Muscle of arm (tissue), 14 donors: ENCODE results near the gene METRNL. TPM values are rescaled to one million over a fixed set of nuclear protein-coding genes. Genes with fewer than 3 reads are reported as not detected.
"Not testable (repeated sequence)": the region's sequence is repeated elsewhere in the genome, so short reads cannot be mapped to it uniquely, and the experiment has no call there.

Source experiments
- DNase-seq: peaks from one replicate; pipeline ENCODE4 v3.0.0-alpha.2; 2013
- long read RNA-seq, 11 donors: transcript quantifications; one replicate each; lab custom pipeline, GENCODE V29; 2026
- polyA plus RNA-seq, 12 donors: library from polyadenylated mRNA; unstranded; fragments of 120-200 nt; gene quantifications; one replicate each; pipeline ENCODE4 v1.2.1, GENCODE V29; 2013; ENCODE audit not compliant: insufficient read length in 12 of 12

The METRNL gene, protein sequence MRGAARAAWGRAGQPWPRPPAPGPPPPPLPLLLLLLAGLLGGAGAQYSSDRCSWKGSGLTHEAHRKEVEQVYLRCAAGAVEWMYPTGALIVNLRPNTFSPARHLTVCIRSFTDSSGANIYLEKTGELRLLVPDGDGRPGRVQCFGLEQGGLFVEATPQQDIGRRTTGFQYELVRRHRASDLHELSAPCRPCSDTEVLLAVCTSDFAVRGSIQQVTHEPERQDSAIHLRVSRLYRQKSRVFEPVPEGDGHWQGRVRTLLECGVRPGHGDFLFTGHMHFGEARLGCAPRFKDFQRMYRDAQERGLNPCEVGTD
- 10 to 100 TPM in 11 of 12 donors, not detected in 1; 14.0 to 47.7 (median 20.9) TPM for polyA plus RNA-seq
- long read RNA-seq, donor 1, transcript METRNL-203 (3 exons, 1,900 nt): minor isoform, 11 of 62 reads
- long read RNA-seq, donor 1, transcript METRNL-201 (4 exons, 1,605 nt): major isoform, 29 of 62 reads
- long read RNA-seq, donor 1, partial matches to known transcripts: 21 of 62 reads
- long read RNA-seq, donor 1, other reads (novel, unspliced or antisense): 0 of 62 reads
- long read RNA-seq, donor 2, transcript METRNL-201 (4 exons, 1,605 nt): major isoform, 9 of 11 reads
- long read RNA-seq, donor 2, partial matches to known transcripts: 0 of 11 reads
- long read RNA-seq, donor 2, other reads (novel, unspliced or antisense): 0 of 11 reads
- long read RNA-seq, donor 3, partial matches to known transcripts: 0 of 4 reads
- long read RNA-seq, donor 3, other reads (novel, unspliced or antisense): 0 of 4 reads
- long read RNA-seq, donor 4, partial matches to known transcripts: 0 of 4 reads
- long read RNA-seq, donor 4, other reads (novel, unspliced or antisense): 0 of 4 reads
- long read RNA-seq, donor 5, transcript METRNL-201 (4 exons, 1,605 nt): major isoform, 9 of 12 reads
- long read RNA-seq, donor 5, partial matches to known transcripts: 0 of 12 reads
- long read RNA-seq, donor 5, other reads (novel, unspliced or antisense): 0 of 12 reads
- long read RNA-seq, donor 6, partial matches to known transcripts: 0 of 3 reads
- long read RNA-seq, donor 6, other reads (novel, unspliced or antisense): 0 of 3 reads
- long read RNA-seq, donor 7, partial matches to known transcripts: 0 of 3 reads
- long read RNA-seq, donor 7, other reads (novel, unspliced or antisense): 0 of 3 reads
- long read RNA-seq, donor 8, transcript METRNL-201 (4 exons, 1,605 nt): major isoform, 8 of 11 reads
- long read RNA-seq, donor 8, partial matches to known transcripts: 0 of 11 reads
- long read RNA-seq, donor 8, other reads (novel, unspliced or antisense): 0 of 11 reads
- long read RNA-seq, donor 9, transcript METRNL-201 (4 exons, 1,605 nt): major isoform, 5 of 7 reads
- long read RNA-seq, donor 9, partial matches to known transcripts: 0 of 7 reads
- long read RNA-seq, donor 9, other reads (novel, unspliced or antisense): 0 of 7 reads
- long read RNA-seq, donor 10, transcript METRNL-201 (4 exons, 1,605 nt): major isoform, 16 of 19 reads
- long read RNA-seq, donor 10, partial matches to known transcripts: 0 of 19 reads
- long read RNA-seq, donor 10, other reads (novel, unspliced or antisense): 0 of 19 reads
- long read RNA-seq, donor 11, transcript METRNL-201 (4 exons, 1,605 nt): major isoform, 9 of 10 reads
- long read RNA-seq, donor 11, partial matches to known transcripts: 0 of 10 reads
- long read RNA-seq, donor 11, other reads (novel, unspliced or antisense): 0 of 10 reads

GRCh38 chr17:83079352-83079747 lies at the start of gene METRNL:
TSS of gene METRNL (plus strand) at chr17:83079609. CDS start at chr17:83079816, 207 bp downstream.
- DNase-seq: no peak

DNA sequence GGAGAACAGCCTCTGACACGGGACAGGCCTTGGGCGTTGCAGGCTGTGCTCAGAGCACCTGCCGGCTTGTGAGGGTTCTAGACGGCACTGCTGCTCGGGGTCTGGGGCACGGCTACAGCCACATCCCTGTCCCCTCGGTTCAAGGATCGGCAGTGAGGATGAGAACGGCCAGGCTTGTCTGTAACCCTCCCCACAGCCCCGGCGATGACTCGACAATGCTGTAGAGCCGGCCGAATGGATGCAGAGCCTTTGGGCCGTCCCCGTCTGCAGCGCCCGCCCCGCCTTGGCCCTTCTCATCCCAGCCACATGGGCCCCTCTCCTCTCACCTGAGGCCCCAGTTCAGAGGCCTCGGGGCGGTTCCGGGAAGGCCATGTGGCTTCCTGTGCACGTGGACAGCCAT lies 49.0 kb upstream of the METRNL start:
- no peak for DNase-seq

DNA sequence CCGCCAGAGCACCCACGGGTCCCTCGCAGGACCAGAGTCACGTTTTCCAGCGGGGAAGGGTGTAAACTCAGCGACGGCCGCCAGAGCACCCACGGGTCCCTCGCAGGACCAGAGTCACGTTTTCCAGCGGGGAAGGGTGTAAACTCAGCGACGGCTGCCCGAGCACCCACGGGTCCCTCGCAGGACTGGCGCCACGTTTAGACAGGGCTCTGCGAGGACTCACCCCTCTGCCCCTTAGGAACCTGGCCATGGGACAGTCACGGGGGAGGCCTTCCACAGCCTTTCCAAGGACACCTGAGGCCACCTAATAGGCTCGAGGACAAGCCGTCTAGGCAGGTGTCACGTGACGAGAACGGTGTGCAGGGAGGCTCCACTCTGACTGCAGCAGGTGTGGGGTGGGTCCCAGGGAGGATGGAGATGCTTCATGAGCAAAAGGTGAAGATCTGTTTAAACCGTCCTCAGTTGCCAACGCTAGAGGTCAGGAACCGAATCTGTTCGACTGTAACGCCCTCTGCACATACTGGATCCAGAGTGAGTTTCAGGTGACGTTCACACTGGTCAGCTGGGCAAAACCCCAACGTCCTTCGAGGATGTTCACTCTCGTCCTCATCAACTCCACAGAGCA lies 48.0 kb upstream of the METRNL start:
- no peak for DNase-seq

DNA sequence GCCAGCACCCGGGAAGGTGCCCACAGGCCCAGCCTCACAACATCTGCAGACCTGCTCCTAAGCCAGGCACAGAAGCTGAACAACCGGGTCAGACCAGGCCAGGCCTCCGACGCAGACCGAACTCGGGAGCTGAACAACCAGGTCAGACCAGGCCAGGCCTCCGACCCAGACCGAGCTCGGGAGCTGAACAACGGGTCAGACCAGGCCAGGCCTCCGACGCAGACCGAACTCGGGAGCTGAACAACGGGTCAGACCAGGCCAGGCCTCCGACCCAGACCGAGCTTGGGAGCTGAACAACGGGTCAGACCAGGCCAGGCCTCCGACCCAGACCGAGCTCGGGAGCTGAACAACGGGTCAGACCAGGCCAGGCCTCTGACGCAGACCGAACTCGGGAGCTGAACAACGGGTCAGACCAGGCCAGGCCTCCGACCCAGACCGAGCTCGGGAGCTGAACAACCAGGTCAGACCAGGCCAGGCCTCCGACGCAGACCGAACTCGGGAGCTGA lies 47.4 kb upstream of the METRNL start:
- DNase-seq: not testable (repeated sequence)

GRCh38 chr17:83032781-83033180 lies 46.6 kb upstream of the METRNL start:
- no peak for DNase-seq

GRCh38 chr17:83034525-83034924 lies 44.9 kb upstream of the METRNL start:
- no peak for DNase-seq

- DNase-seq: no peak
Measured at GRCh38 chr17:83035722-83036121, 43.7 kb upstream of the METRNL start.

GRCh38 chr17:83036193-83036592 lies 43.2 kb upstream of the METRNL start:
- DNase-seq: no peak

- no peak for DNase-seq
Measured at GRCh38 chr17:83036666-83037065, 42.7 kb upstream of the METRNL start.

GRCh38 chr17:83037084-83037873 lies 42.1 kb upstream of the METRNL start:
- no peak for DNase-seq

DNA sequence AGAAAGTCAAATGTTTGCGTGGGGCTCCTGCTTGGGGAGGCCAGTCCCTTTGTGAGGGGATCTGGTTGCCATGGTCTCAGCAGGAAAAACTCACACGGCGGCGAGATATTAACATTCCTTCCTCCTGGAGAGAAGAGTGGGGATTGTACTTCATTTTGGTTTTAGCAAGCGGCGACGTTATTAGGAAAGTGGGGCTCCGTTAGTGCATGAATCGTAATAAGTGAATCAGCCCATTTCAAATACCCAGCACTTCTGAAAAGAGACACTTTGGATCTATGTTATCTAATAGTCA lies 41.6 kb upstream of the METRNL start:
- no peak for DNase-seq

DNA sequence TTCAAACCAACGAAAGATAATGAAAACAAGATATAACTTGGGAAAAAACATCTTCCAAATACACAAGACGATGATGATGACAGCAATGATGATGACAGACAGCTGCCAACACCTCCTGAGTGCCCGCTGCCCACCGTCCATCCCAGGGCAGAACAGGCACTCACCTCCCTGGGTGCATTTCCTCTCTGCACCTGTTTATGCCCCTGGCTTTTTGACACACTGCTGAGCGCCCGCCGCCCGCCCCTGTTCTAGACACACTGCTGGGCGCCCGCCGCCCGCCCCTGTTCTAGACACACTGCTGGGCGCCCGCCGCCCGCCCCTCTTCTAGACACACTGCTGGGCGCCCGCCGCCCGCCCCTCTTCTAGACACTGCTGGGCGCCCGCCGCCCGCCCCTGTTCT lies 40.4 kb upstream of the METRNL start:
- not testable (repeated sequence) for DNase-seq

DNA sequence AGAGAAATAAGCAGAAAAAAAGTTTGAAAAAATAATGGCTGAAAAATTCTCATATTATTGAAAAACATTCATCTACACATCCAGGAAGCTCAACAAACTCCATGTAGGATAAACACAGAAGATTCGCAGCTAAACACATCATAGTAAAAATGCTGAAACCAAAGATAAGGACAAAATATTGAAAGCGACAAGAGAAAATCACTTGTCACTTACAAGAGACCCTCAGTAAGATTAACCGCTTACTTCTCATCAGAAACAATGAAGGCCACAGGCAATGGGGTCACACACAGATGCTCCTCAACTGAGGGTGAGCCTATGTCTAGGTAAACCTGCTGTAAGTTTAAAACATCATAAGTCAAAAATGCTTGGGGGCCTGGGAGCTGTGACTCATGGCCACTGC lies 38.1 kb upstream of the METRNL start:
- DNase-seq: no peak

DNA sequence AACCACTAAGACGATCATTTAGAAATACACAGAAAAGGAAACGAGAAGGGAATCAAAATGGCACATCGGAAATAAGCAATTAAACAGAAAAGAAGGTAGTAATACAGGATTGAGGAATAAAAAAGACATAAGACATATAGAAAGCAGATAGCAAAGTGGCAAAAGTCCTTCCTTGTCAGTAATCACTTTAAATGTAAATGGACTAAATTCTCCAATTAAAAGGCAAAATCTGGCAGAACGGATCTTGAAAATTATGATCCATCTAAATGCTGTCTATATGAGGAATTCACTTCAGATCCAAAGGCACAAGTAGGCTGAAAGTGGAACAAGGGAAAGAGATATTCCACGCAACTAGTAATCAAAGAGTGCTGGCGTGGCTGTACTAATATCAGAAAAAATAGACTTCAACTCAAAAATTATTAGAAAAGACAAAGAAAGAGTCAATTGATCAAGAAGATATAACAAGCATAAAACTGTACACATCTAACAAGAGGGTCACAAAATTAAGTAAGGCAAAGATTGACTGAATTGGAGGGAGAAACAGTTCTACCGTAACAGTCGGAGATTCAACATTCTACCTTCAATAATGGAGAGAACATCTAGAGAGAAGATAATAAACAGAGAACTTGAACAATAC lies 36.8 kb upstream of the METRNL start:
- DNase-seq: no peak

GRCh38 chr17:83044479-83044878 lies 34.9 kb upstream of the METRNL start:
- DNase-seq: not testable (repeated sequence)

DNA sequence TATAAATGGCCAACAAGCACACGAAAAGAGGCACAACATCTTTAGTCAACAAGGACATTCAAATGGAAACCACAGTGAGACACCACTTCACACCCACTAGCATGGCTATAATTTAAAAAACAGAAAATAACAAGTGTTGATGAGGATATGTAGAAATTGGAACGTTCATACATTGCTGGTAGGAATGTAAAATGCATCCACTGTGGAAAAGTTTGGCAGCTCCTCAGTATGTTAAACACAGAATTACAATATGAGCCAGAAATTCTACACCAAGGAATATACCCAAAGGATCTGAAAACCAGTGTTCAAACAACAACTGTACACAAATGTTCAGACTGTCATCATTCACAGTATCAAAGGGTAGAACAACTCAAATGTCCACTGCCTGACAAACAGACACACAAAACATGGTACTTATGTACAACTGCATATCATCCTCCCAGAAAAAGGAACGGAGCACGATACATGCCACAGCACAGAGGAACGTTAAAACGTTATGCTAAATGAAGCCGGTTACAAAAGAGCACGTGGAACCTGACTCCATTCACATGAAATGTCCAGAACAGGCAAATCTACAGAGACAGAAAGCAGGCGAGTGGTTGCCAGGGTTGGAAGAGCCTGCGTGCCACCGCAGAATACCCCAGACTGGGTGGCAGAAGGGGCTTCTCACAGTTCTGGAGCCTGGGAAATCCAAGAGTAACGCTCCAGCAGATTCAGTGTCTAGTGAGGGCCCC lies 32.8 kb upstream of the METRNL start:
- DNase-seq: no peak

DNA sequence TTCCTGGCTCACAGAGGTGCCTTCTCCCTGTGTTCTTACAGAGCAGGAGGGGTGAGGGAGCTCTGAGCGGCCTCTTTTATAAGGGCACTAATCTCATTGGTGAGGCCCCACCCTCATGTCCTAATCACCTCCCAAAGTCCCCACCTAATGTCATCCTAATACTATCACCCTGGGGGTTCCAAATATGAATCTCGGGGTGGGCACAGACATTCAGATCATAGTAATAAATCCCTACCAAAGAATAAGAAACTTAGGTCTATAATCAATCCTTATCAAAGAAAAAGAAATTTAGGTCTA lies 32.3 kb upstream of the METRNL start:
- DNase-seq: no peak

DNA sequence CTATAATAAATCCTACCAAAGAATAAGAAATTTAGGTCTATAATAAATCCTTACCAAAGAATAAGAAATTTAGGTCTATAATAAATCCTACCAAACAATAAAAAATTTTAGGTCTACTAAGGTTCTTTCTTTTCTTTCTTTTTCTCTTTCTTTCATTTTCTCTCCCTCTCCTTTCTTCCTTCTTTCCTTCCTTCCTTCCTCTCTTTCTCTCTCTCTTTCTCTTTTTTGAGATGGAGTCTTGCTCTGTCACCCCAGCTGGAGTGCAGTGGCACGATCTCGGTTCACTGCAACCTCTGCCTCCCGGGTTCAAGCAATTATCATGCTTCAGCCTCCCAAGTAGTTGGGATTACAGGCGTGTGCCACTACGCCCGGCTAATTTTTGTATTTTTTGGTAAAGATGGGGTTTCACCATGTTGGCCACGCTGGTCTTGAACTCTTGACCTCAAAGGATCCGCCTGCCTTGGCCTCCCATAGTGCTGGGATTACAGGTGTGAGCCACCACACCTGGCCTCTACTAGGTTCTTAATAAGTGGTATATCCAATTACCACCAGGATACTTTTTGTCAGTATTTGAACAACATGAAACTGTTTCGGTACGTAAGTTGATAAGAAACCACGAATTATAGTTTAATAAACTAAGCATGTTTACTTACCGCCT lies 31.5 kb upstream of the METRNL start:
- DNase-seq: not testable (repeated sequence)
